Panc1 (cell line): ENCODE data around the gene SLIT3. TPM values are rescaled to one million over a fixed set of nuclear protein-coding genes. Genes with fewer than 3 reads are reported as not detected.

Source experiments
- ATAC-seq: fragments of 200-7000 bp; cut with Tn5 transposase; 2 replicates; pipeline ENCODE4 v1.9.1; 2020; ENCODE audit warnings: mild to moderate bottlenecking, moderate library complexity
- BruUV-seq: library from RNA; stranded (reverse); fragments of 400-500 nt; replicated peaks from 2 replicates; lab custom pipeline; 2021; lab: Mats Ljungman, UMichigan
- CTCF ChIA-PET: fragments of 300-600 bp; sonication (Branson Sonifier 250); formaldehyde crosslinking; loops from one replicate; lab custom pipeline; 2022; ENCODE audit warnings: antibody characterized with exemption; lab: Charles Lee
- POLR2A ChIA-PET: fragments of 300-600 bp; sonication (Branson Sonifier 250); formaldehyde crosslinking; loops from one replicate; lab custom pipeline; 2022; ENCODE audit warnings: antibody characterized with exemption; lab: Charles Lee
- DNase-seq: peaks from one replicate; pipeline ENCODE4 v3.0.0-alpha.2; 2010; ENCODE audit warnings: low read depth, low spot score
- H3K27ac ChIP-seq: 2 replicates; pipeline ENCODE4 v1.5.1; 2011; ENCODE audit warnings: mild to moderate bottlenecking, low read length, inconsistent platforms
- H3K27me3 ChIP-seq: fragments of 200-500 bp; sonication (Bioruptor generic); 2 replicates; pipeline ENCODE4 v1.6.0; 2014; ENCODE audit warnings: low read length, inconsistent platforms; ENCODE audit not compliant: control insufficient read depth, insufficient read depth
- H3K36me3 ChIP-seq: fragments of 200-500 bp; sonication (Bioruptor generic); 2 replicates; pipeline ENCODE4 v1.5.1; 2014; ENCODE audit warnings: inconsistent platforms, mild to moderate bottlenecking, low read length, moderate library complexity; ENCODE audit not compliant: control insufficient read depth, insufficient read depth
- H3K4me1 ChIP-seq: 2 replicates; pipeline ENCODE4 v1.5.1; 2011; ENCODE audit warnings: inconsistent platforms, mild to moderate bottlenecking, low read length, moderate library complexity; ENCODE audit not compliant: control insufficient read depth, insufficient read depth
- H3K4me3 ChIP-seq, 2 experiments: 2 replicates each; pipeline ENCODE4 v1.5.1; 2011 to 2012; ENCODE audit warnings: low read depth in 2 of 2, low read length in 2 of 2, mild to moderate bottlenecking in 2 of 2, inconsistent platforms in 1 of 2, moderate library complexity in 1 of 2
- H3K9me3 ChIP-seq: fragments of 200-500 bp; sonication (Bioruptor generic); 2 replicates; pipeline ENCODE4 v1.5.1; 2014; ENCODE audit warnings: low read depth, mild to moderate bottlenecking, inconsistent platforms, low read length, moderate library complexity; ENCODE audit not compliant: control insufficient read depth, insufficient read depth
- CTCF ChIP-seq: fragments of 450-650 bp; IDR thresholded peaks from 2 replicates; pipeline ENCODE4 v1.5.1; 2017; ENCODE audit warnings: mild to moderate bottlenecking
- POLR2AphosphoS5 ChIP-seq: IDR thresholded peaks from 2 replicates; pipeline ENCODE4 v1.6.1; 2012; ENCODE audit warnings: mild to moderate bottlenecking, low read depth, low read length, moderate library complexity
- SIN3A ChIP-seq: IDR thresholded peaks from 2 replicates; pipeline ENCODE4 v1.6.1; 2012; ENCODE audit warnings: low read depth, mild to moderate bottlenecking, low read length, moderate library complexity, borderline replicate concordance; ENCODE audit not compliant: insufficient read depth
- TCF7L2 ChIP-seq: IDR thresholded peaks from 2 replicates; pipeline ENCODE4 v1.6.1; 2011; ENCODE audit warnings: mild to moderate bottlenecking, low read depth, low read length, inconsistent platforms
- in situ Hi-C: cut with HindIII; loops from 2 replicates; pipeline ENCODE4 v1.10.0; 2016; ENCODE audit warnings: low sequenced_read_pairs, low pct_unique_long_range_greater_than_20kb
- intact Hi-C: fragments of 100-400 bp; cut with micrococcal nuclease; formaldehyde crosslinking; loops from one replicate; pipeline ENCODE4 v1.10.0; 2022; ENCODE audit not compliant: unreplicated experiment
- total RNA-seq: library from RNA; stranded (reverse); gene quantifications from one replicate; pipeline ENCODE4 v1.2.1, GENCODE V29; 2021; ENCODE audit not compliant: unreplicated experiment
- TF ChIP-seq, protein P1 (sequence below), 2 experiments: IDR thresholded peaks; 2 replicates each; pipeline ENCODE4 v1.6.1; 2011 to 2012; ENCODE audit warnings: low read depth in 2 of 2, control low read depth in 1 of 2, low read length in 1 of 2, mild to moderate bottlenecking in 1 of 2, moderate library complexity in 1 of 2; ENCODE audit not compliant: insufficient read depth in 1 of 2

Gene SLIT3
- total RNA-seq, 1 experiment from 2014 or later: 26.4 TPM

DNA sequence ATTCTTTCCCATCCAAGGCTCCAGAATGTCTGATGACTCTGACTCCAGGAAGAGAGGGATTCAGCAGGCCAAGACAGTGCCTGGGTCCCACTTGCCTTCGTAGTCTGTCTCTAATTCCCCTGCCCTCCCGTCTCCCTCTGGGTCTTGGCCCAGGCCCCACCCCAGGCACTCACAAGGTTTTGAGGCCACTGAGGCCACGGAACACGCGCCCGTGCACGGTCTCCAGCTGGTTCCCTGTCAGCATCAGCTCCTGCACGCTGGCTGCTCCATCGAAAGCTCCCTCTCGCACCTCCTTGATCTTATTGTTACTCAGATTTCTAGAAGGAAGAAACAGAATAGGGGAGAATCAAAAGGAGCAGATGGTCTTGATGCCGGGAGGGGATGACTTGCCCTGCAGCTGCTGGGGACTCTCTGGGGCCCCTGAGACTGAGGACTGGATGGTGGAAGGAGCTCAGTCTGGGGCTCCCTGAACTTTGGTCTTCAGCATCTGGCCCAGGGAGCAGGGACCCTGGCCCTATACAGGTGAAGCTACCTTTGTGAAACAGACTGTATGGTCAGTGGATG lies 547.2 kb downstream of the SLIT3 start:
- CTCF ChIA-PET: no interaction called here
- Histone ChIP-seq H3K27me3 (no peaks in the 10 kb centered on the region), H3K36me3 (no peaks in the 10 kb centered on the region), H3K4me3 (no peak overlapping the region), H3K27ac (no peak overlapping the region), H3K4me1 (no peaks in the 10 kb centered on the region), H3K9me3 (no peaks in the 10 kb centered on the region)
- no peak for ATAC-seq
- TF ChIP-seq, protein P1, sequence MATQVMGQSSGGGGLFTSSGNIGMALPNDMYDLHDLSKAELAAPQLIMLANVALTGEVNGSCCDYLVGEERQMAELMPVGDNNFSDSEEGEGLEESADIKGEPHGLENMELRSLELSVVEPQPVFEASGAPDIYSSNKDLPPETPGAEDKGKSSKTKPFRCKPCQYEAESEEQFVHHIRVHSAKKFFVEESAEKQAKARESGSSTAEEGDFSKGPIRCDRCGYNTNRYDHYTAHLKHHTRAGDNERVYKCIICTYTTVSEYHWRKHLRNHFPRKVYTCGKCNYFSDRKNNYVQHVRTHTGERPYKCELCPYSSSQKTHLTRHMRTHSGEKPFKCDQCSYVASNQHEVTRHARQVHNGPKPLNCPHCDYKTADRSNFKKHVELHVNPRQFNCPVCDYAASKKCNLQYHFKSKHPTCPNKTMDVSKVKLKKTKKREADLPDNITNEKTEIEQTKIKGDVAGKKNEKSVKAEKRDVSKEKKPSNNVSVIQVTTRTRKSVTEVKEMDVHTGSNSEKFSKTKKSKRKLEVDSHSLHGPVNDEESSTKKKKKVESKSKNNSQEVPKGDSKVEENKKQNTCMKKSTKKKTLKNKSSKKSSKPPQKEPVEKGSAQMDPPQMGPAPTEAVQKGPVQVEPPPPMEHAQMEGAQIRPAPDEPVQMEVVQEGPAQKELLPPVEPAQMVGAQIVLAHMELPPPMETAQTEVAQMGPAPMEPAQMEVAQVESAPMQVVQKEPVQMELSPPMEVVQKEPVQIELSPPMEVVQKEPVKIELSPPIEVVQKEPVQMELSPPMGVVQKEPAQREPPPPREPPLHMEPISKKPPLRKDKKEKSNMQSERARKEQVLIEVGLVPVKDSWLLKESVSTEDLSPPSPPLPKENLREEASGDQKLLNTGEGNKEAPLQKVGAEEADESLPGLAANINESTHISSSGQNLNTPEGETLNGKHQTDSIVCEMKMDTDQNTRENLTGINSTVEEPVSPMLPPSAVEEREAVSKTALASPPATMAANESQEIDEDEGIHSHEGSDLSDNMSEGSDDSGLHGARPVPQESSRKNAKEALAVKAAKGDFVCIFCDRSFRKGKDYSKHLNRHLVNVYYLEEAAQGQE (IDR thresholded peaks at IDR 0.05; ENCODE audit: insufficient read depth in 1 of 2, low read depth in 2 of 2, low read length in 1 of 2): no peak
- TF ChIP-seq POLR2AphosphoS5 (no peak), SIN3A (no peak), CTCF (no peak), TCF7L2 (no peak)
- DNase-seq: no peak
- POLR2A ChIA-PET: interaction anchor here (0.5 kb wide), 1 partner anchor 21 kb away, joined by 8 read pairs; no protein-coding TSS in a partner anchor
- in situ Hi-C loops (no loop called here), intact Hi-C loops (no loop called here)
- no TSS peak for BruUV-seq

- H3K4me3 ChIP-seq: no peak overlapping the region
- intact Hi-C loops (no loop called here), in situ Hi-C loops (no loop called here)
- H3K9me3 ChIP-seq: no peaks in the 10 kb centered on the region
- BruUV-seq: no TSS peak
- ChIA-PET POLR2A (interaction anchor here (0.5 kb wide), 1 partner anchor 23 kb away, joined by 8 read pairs; no protein-coding TSS in a partner anchor), CTCF (no interaction called here)
- DNase-seq (no peak), ATAC-seq (no peak)
- no peaks in the 10 kb centered on the region for H3K36me3 ChIP-seq
- H3K4me1 ChIP-seq: no peaks in the 10 kb centered on the region
- TF ChIP-seq, protein P1 (IDR thresholded peaks at IDR 0.05; ENCODE audit: insufficient read depth in 1 of 2, low read depth in 2 of 2, low read length in 1 of 2): no peak
- no peak for TF ChIP-seq POLR2AphosphoS5
- no peak for TF ChIP-seq SIN3A
- no peak for TF ChIP-seq CTCF
- TF ChIP-seq TCF7L2: no peak
- no peak overlapping the region for H3K27ac ChIP-seq
- no peaks in the 10 kb centered on the region for H3K27me3 ChIP-seq
These were observed 548.3 kb downstream of the SLIT3 start for GRCh38 chr5:168752416-168753190.
